Stimulated activated CD8-positive, alpha-beta memory T cell treated with anti-CD3 and anti-CD28 coated beads, Interleukin-7, amount 100 ng/mL, for 1 hour (primary cell): ENCODE results near the gene ZFAND2A.

Experiments used
- DNase-seq, 2 donors: peaks; one replicate each; pipeline ENCODE4 v3.0.0-alpha.2; 2020; ENCODE audit warnings: low read depth in 2 of 2

ZFAND2A gene

DNA sequence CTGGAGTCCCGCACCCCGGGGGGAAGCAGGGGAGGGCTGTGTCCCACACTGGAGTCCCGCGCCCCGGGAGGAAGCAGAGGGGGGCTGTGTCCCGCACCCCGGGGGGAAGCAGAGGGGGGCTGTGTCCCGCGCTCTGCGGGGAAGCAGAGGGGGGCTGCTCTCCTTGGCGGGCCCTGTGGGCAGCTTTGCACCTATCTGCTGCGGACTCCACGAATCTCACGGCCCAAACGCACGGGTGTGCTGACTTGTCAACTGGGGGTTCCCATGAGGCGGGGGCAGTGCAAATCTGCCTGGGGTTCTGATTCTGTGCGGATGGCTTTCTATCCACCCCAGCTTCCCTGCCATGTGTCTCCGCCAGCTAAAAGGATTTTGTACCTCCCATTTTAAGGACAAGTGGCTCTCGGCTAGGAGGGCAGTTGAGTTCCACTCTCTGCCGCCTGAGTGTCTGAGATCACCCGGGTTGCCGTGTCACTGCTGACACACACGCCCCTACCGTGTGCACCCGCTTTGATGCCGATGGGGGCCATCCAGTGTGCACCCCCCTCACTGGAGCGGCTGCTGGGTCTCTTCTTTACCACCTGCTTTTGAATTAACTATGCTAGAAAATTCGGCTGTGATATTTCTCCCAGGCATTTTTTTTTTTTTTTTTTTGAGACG, 51.6 kb downstream of the ZFAND2A start:
- DNase-seq = no peak

GRCh38 chr7:1106793-1107421, 53.1 kb downstream of the ZFAND2A start:
- no peak for DNase-seq

GRCh38 chr7:1106063-1106792, 53.8 kb downstream of the ZFAND2A start:
- no peak for DNase-seq

- DNase-seq = no peak
Measured at GRCh38 chr7:1105189-1105588, 54.8 kb downstream of the ZFAND2A start.

DNA sequence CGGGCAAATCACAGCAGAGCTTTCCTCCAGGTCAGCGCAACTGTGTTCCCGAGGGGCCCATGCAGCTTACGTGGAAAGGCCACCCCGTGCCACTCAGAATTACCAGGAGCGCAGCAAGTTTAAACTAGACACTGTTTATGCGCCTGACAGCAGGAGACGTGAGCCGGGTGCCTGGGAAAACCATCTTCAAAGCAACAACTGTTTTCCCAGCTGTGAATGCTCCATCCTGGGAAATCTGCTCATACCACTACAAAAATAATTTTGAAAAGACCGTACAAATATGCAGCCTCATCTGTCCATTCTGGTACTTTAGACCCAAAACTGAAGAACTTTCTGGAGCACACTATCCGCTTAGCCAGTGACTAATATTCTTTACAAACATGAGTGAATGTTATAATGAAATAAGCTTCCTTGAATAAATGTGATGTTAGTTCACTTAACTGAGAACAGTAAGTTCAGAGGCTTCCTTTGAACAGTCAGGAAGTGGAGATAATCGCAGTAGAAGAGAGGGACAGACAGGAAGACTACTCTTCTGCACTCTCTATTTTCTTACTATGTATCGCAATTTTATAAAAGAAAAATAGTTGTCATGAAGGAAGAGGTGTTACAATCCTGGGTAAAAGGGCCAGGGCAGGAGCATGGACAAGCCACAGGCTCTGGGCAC, 55.3 kb downstream of the ZFAND2A start:
- DNase-seq = no peak

GRCh38 chr7:1103789-1104515, 56.0 kb downstream of the ZFAND2A start:
- DNase-seq = no peak

DNA sequence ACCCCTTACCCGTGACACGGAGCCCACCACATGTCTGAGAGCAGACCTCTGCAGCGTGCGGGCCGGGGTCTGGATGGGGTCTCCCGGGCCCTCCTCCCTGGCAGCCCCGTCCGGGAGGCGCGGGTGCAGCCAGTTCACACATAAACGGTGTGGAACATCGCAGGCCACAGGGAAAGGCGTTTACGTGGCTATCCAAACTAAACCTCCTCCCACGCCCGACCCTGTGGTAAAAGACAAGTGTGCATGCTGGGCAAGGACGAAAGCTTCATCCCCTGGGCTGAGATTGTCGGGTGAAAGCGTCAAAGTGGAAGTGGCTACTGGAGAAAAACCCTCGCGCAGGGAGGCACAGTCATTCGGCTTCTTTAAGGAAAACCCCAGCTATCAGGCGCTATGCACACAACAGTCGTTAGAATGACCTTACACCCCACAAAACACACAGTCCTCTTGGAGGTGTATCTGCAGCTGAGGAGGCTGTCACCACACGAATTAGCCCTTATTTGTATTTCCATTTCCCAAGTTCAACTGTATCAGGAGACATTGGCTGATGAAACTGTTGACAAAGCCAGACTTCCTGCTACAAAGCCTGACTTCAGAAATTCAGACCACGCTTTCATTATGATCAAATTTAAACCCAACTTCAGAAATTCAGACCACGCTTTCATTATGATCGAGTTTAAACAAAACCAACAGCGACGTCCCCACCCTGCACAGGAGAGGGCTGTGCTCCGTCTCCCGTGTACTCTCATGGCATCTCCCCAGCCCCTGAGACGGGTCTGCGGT, 56.8 kb downstream of the ZFAND2A start:
- no peak for DNase-seq
